IPS-NIHi7 (cell line): ENCODE data around the gene POTEH.
A peak's percentile ranks its signal among the peaks of the same experiment; 100 is the strongest.
"Not testable (repeated sequence)": the region's sequence is repeated elsewhere in the genome, so short reads cannot be mapped to it uniquely, and the experiment has no call there.

ENCODE experiments used
- DNase-seq: peaks from one replicate; pipeline ENCODE4 v3.0.0; 2012; ENCODE audit warnings: mixed read lengths; ENCODE audit errors: extremely low spot score

The POTEH gene

GRCh38 chr22:15689749-15690125 lies at the start of gene POTEH:
POTEH (plus strand) TSS chr22:15690026; CDS start chr22:15690078, 52 bp downstream.
- DNase-seq: not testable (repeated sequence)

- DNase-seq: not testable (repeated sequence)
Observed at GRCh38 chr22:15642288-15642861, 47.5 kb upstream of the POTEH start.

GRCh38 chr22:15651954-15652353 lies 37.9 kb upstream of the POTEH start:
- not testable (repeated sequence) for DNase-seq

- DNase-seq: not testable (repeated sequence)
Observed at GRCh38 chr22:15652738-15653137, 37.1 kb upstream of the POTEH start.

- DNase-seq: not testable (repeated sequence)
Observed at GRCh38 chr22:15653241-15653640, 36.6 kb upstream of the POTEH start.

- DNase-seq: not testable (repeated sequence)
Observed at GRCh38 chr22:15661102-15661501, 28.7 kb upstream of the POTEH start.

GRCh38 chr22:15664682-15665081 lies 25.1 kb upstream of the POTEH start:
- DNase-seq: not testable (repeated sequence)

GRCh38 chr22:15665478-15665877 lies 24.3 kb upstream of the POTEH start:
- not testable (repeated sequence) for DNase-seq

- DNase-seq: not testable (repeated sequence)
Observed at GRCh38 chr22:15669430-15669829, 20.4 kb upstream of the POTEH start.

GRCh38 chr22:15679702-15680101 lies 10.1 kb upstream of the POTEH start:
- not testable (repeated sequence) for DNase-seq

GRCh38 chr22:15684115-15684514 lies 5.7 kb upstream of the POTEH start:
- not testable (repeated sequence) for DNase-seq

GRCh38 chr22:15684695-15685094 lies 5.1 kb upstream of the POTEH start:
- DNase-seq: not testable (repeated sequence)

GRCh38 chr22:15685641-15686040 lies 4.2 kb upstream of the POTEH start:
- not testable (repeated sequence) for DNase-seq

- DNase-seq: not testable (repeated sequence)
Observed at GRCh38 chr22:15687086-15687485, 2.7 kb upstream of the POTEH start.

GRCh38 chr22:15687676-15688075 lies 2.1 kb upstream of the POTEH start:
- DNase-seq: not testable (repeated sequence)

GRCh38 chr22:15688090-15688489 lies 1.7 kb upstream of the POTEH start:
- not testable (repeated sequence) for DNase-seq

- DNase-seq: peak; percentile 0
Observed at GRCh38 chr22:15689012-15689748, 646 bp upstream of the POTEH start.

GRCh38 chr22:15713600-15713999 lies 23.8 kb downstream of the POTEH start:
- DNase-seq: not testable (repeated sequence)

GRCh38 chr22:15714125-15714524 lies 24.3 kb downstream of the POTEH start:
- not testable (repeated sequence) for DNase-seq

- not testable (repeated sequence) for DNase-seq
Observed at GRCh38 chr22:15721884-15722283, 32.1 kb downstream of the POTEH start.

GRCh38 chr22:15729209-15729917 lies 39.5 kb downstream of the POTEH start:
- DNase-seq: not testable (repeated sequence)

- DNase-seq: not testable (repeated sequence)
Observed at GRCh38 chr22:15731023-15731422, 41.2 kb downstream of the POTEH start.
